ENCODE measurements around the gene OR13J1. TPM values are rescaled to one million over a fixed set of nuclear protein-coding genes. Genes with fewer than 3 reads are reported as not detected.
"Not testable (repeated sequence)": the region's sequence is repeated elsewhere in the genome, so short reads cannot be mapped to it uniquely, and the experiment has no call there.

The OR13J1 gene
- polyA plus RNA-seq: not detected

GRCh38 chr9:35870351-35870923 is at the start of gene OR13J1:
TSS of gene OR13J1 (minus strand) at chr9:35870401. CDS start at chr9:35870401, 0 bp downstream.
- Histone ChIP-seq H3K27me3 (ENCODE audit: control insufficient read depth in 1 of 2, insufficient read depth in 2 of 2, low read length in 2 of 2) (no peaks in the 10 kb centered on the region), H3K4me1 (ENCODE audit: control insufficient read depth in 2 of 2, insufficient read depth in 2 of 2, low read length in 1 of 2) (no peaks in the 10 kb centered on the region), H3K36me3 (ENCODE audit: control insufficient read depth in 2 of 2, insufficient read depth in 2 of 2, low read length in 1 of 2) (no peaks in the 10 kb centered on the region), H3K4me3 (ENCODE audit: low read depth in 1 of 2, low read length in 2 of 2) (no peak within 1 kb of the TSS), H3K9me3 (ENCODE audit: control insufficient read depth in 2 of 2, insufficient read depth in 1 of 2, low read depth in 1 of 2, low read length in 1 of 2) (no peaks in the 10 kb centered on the region), H3K27ac (ENCODE audit: low read depth in 2 of 2, low read length in 1 of 2) (no peak within 1 kb of the TSS)
- 90 to 91% methylated on average over 8 of the region's 8 CpGs for WGBS, 2 donors

- no peaks in the 10 kb centered on the region for H3K27me3 ChIP-seq (ENCODE audit: control insufficient read depth in 1 of 2, insufficient read depth in 2 of 2, low read length in 2 of 2)
- no peak overlapping the region for H3K27ac ChIP-seq (ENCODE audit: low read depth in 2 of 2, low read length in 1 of 2)
- no peaks in the 10 kb centered on the region for H3K9me3 ChIP-seq (ENCODE audit: control insufficient read depth in 2 of 2, insufficient read depth in 1 of 2, low read depth in 1 of 2, low read length in 1 of 2)
- H3K36me3 ChIP-seq (ENCODE audit: control insufficient read depth in 2 of 2, insufficient read depth in 2 of 2, low read length in 1 of 2): no peaks in the 10 kb centered on the region
- H3K4me3 ChIP-seq (ENCODE audit: low read depth in 1 of 2, low read length in 2 of 2): no peak overlapping the region
- H3K4me1 ChIP-seq (ENCODE audit: control insufficient read depth in 2 of 2, insufficient read depth in 2 of 2, low read length in 1 of 2): no peaks in the 10 kb centered on the region
- WGBS, 2 donors: 78 to 80% methylated on average over 3 of the region's 3 CpGs
Measured at GRCh38 chr9:35919212-35920008, 49.2 kb upstream of the OR13J1 start.

GRCh38 chr9:35918780-35919179 is 48.6 kb upstream of the OR13J1 start:
- Histone ChIP-seq H3K4me3 (ENCODE audit: low read depth in 1 of 2, low read length in 2 of 2) (no peak overlapping the region), H3K9me3 (ENCODE audit: control insufficient read depth in 2 of 2, insufficient read depth in 1 of 2, low read depth in 1 of 2, low read length in 1 of 2) (no peaks in the 10 kb centered on the region), H3K27me3 (ENCODE audit: control insufficient read depth in 1 of 2, insufficient read depth in 2 of 2, low read length in 2 of 2) (no peaks in the 10 kb centered on the region), H3K36me3 (ENCODE audit: control insufficient read depth in 2 of 2, insufficient read depth in 2 of 2, low read length in 1 of 2) (no peaks in the 10 kb centered on the region), H3K4me1 (ENCODE audit: control insufficient read depth in 2 of 2, insufficient read depth in 2 of 2, low read length in 1 of 2) (no peaks in the 10 kb centered on the region), H3K27ac (ENCODE audit: low read depth in 2 of 2, low read length in 1 of 2) (no peak overlapping the region)
- 73 to 76% methylated on average over 3 of the region's 3 CpGs for WGBS, 2 donors

- no peaks in the 10 kb centered on the region for H3K27me3 ChIP-seq (ENCODE audit: control insufficient read depth in 1 of 2, insufficient read depth in 2 of 2, low read length in 2 of 2)
- H3K36me3 ChIP-seq (ENCODE audit: control insufficient read depth in 2 of 2, insufficient read depth in 2 of 2, low read length in 1 of 2): no peaks in the 10 kb centered on the region
- 85 to 87% methylated on average over 4 of the region's 4 CpGs for WGBS, 2 donors
- H3K9me3 ChIP-seq (ENCODE audit: control insufficient read depth in 2 of 2, insufficient read depth in 1 of 2, low read depth in 1 of 2, low read length in 1 of 2): no peaks in the 10 kb centered on the region
- no peak overlapping the region for H3K4me3 ChIP-seq (ENCODE audit: low read depth in 1 of 2, low read length in 2 of 2)
- no peak overlapping the region for H3K27ac ChIP-seq (ENCODE audit: low read depth in 2 of 2, low read length in 1 of 2)
- H3K4me1 ChIP-seq (ENCODE audit: control insufficient read depth in 2 of 2, insufficient read depth in 2 of 2, low read length in 1 of 2): no peaks in the 10 kb centered on the region
Measured at GRCh38 chr9:35917261-35917660, 47.1 kb upstream of the OR13J1 start.

- 79 to 81% methylated on average over 16 of the region's 16 CpGs for WGBS, 2 donors
- Histone ChIP-seq H3K36me3 (ENCODE audit: control insufficient read depth in 2 of 2, insufficient read depth in 2 of 2, low read length in 1 of 2) (no peaks in the 10 kb centered on the region), H3K4me3 (ENCODE audit: low read depth in 1 of 2, low read length in 2 of 2) (no peak overlapping the region), H3K9me3 (ENCODE audit: control insufficient read depth in 2 of 2, insufficient read depth in 1 of 2, low read depth in 1 of 2, low read length in 1 of 2) (no peaks in the 10 kb centered on the region), H3K27ac (ENCODE audit: low read depth in 2 of 2, low read length in 1 of 2) (no peak overlapping the region), H3K27me3 (ENCODE audit: control insufficient read depth in 1 of 2, insufficient read depth in 2 of 2, low read length in 2 of 2) (no peaks in the 10 kb centered on the region), H3K4me1 (ENCODE audit: control insufficient read depth in 2 of 2, insufficient read depth in 2 of 2, low read length in 1 of 2) (no peaks in the 10 kb centered on the region)
Measured at GRCh38 chr9:35915681-35916294, 45.6 kb upstream of the OR13J1 start.

- Histone ChIP-seq H3K4me3 (ENCODE audit: low read depth in 1 of 2, low read length in 2 of 2) (no peak overlapping the region), H3K27me3 (ENCODE audit: control insufficient read depth in 1 of 2, insufficient read depth in 2 of 2, low read length in 2 of 2) (no peaks in the 10 kb centered on the region), H3K36me3 (ENCODE audit: control insufficient read depth in 2 of 2, insufficient read depth in 2 of 2, low read length in 1 of 2) (no peaks in the 10 kb centered on the region), H3K9me3 (ENCODE audit: control insufficient read depth in 2 of 2, insufficient read depth in 1 of 2, low read depth in 1 of 2, low read length in 1 of 2) (no peaks in the 10 kb centered on the region), H3K4me1 (ENCODE audit: control insufficient read depth in 2 of 2, insufficient read depth in 2 of 2, low read length in 1 of 2) (peaks cover 0 to 8% of the 10 kb centered on the region in 2 donors), H3K27ac (ENCODE audit: low read depth in 2 of 2, low read length in 1 of 2) (no peak overlapping the region)
- whole genome bisulfite sequencing, 2 donors: 25 to 35% methylated on average over 9 of the region's 9 CpGs
Measured at GRCh38 chr9:35914301-35914807, 44.2 kb upstream of the OR13J1 start.

- H3K36me3 ChIP-seq (ENCODE audit: control insufficient read depth in 2 of 2, insufficient read depth in 2 of 2, low read length in 1 of 2); H3K27ac ChIP-seq (ENCODE audit: low read depth in 2 of 2, low read length in 1 of 2); H3K27me3 ChIP-seq (ENCODE audit: control insufficient read depth in 1 of 2, insufficient read depth in 2 of 2, low read length in 2 of 2); H3K9me3 ChIP-seq (ENCODE audit: control insufficient read depth in 2 of 2, insufficient read depth in 1 of 2, low read depth in 1 of 2, low read length in 1 of 2); H3K4me3 ChIP-seq (ENCODE audit: low read depth in 1 of 2, low read length in 2 of 2): not testable (repeated sequence)
- peaks cover 3 to 12% of the 10 kb centered on the region in 2 donors for H3K4me1 ChIP-seq (ENCODE audit: control insufficient read depth in 2 of 2, insufficient read depth in 2 of 2, low read length in 1 of 2)
Measured at GRCh38 chr9:35913429-35913828, 43.2 kb upstream of the OR13J1 start.

- Histone ChIP-seq H3K27me3 (ENCODE audit: control insufficient read depth in 1 of 2, insufficient read depth in 2 of 2, low read length in 2 of 2) (no peaks in the 10 kb centered on the region), H3K4me1 (ENCODE audit: control insufficient read depth in 2 of 2, insufficient read depth in 2 of 2, low read length in 1 of 2) (peaks cover 3 to 12% of the 10 kb centered on the region in 2 donors), H3K4me3 (ENCODE audit: low read depth in 1 of 2, low read length in 2 of 2) (no peak overlapping the region), H3K27ac (ENCODE audit: low read depth in 2 of 2, low read length in 1 of 2) (no peak overlapping the region), H3K9me3 (ENCODE audit: control insufficient read depth in 2 of 2, insufficient read depth in 1 of 2, low read depth in 1 of 2, low read length in 1 of 2) (no peaks in the 10 kb centered on the region), H3K36me3 (ENCODE audit: control insufficient read depth in 2 of 2, insufficient read depth in 2 of 2, low read length in 1 of 2) (no peaks in the 10 kb centered on the region)
- WGBS, 2 donors: 86 to 88% methylated on average over 10 of the region's 10 CpGs
Measured at GRCh38 chr9:35912791-35913400, 42.7 kb upstream of the OR13J1 start.

- H3K9me3 ChIP-seq (ENCODE audit: control insufficient read depth in 2 of 2, insufficient read depth in 1 of 2, low read depth in 1 of 2, low read length in 1 of 2): no peaks in the 10 kb centered on the region
- peaks cover 4 to 18% of the 10 kb centered on the region in 2 donors for H3K4me1 ChIP-seq (ENCODE audit: control insufficient read depth in 2 of 2, insufficient read depth in 2 of 2, low read length in 1 of 2)
- WGBS, 2 donors: 77 to 89% methylated on average over 10 of the region's 10 CpGs
- H3K36me3 ChIP-seq (ENCODE audit: control insufficient read depth in 2 of 2, insufficient read depth in 2 of 2, low read length in 1 of 2): no peaks in the 10 kb centered on the region
- no peak overlapping the region for H3K27ac ChIP-seq (ENCODE audit: low read depth in 2 of 2, low read length in 1 of 2)
- H3K4me3 ChIP-seq (ENCODE audit: low read depth in 1 of 2, low read length in 2 of 2): no peak overlapping the region
- H3K27me3 ChIP-seq (ENCODE audit: control insufficient read depth in 1 of 2, insufficient read depth in 2 of 2, low read length in 2 of 2): no peaks in the 10 kb centered on the region
Measured at GRCh38 chr9:35911690-35912089, 41.5 kb upstream of the OR13J1 start.

All from esophagus (tissue), 2 donors.